ENCODE measurements around the gene IQCE.

- TF ChIP-seq CTCF (IDR thresholded peaks at IDR 0.05): no peak
- TF ChIP-seq POLR2A (IDR thresholded peaks at IDR 0.05): no peak
- TF ChIP-seq POLR2AphosphoS5 (IDR thresholded peaks at IDR 0.05): no peak
Measured at GRCh38 chr7:2623698-2624014, 64.9 kb downstream of the IQCE start.
